Astrocyte (in vitro differentiated cells and primary cell): ENCODE results near the gene RIPOR2.

Source experiments
- CTCF ChIP-seq: IDR thresholded peaks from 2 replicates; pipeline ENCODE4 v1.5.1; 2011; ENCODE audit warnings: low read depth, mild to moderate bottlenecking, inconsistent platforms, low read length, moderate library complexity; ENCODE audit not compliant: insufficient read depth
- EZH2 ChIP-seq: IDR thresholded peaks from 2 replicates; pipeline ENCODE4 v1.6.1; 2012; ENCODE audit warnings: mild to moderate bottlenecking, low read length, inconsistent platforms; ENCODE audit not compliant: insufficient read depth

DNA sequence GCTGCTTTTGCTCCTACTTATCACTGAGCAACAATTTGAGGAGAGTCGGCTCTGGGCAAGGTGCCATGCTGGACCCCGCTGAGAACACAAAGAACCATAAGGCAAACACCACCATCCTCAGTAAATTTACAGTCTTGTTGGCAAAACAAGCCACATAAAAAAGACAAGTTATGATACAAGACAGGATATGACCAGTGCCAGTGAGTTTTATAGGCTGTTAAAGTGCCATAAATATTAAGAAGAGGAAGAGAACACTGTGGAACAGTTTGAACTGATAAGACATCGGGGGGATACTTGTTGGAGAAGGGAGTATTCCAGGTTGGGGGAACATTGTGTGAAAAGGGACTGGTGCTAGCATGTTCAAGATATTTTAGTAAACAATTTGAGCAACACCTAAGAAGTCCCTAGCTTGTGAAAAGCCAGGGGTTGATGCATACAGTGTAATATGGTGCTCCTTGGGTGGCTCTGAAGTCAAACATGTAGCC, 25.3 kb upstream of the RIPOR2 start:
- TF ChIP-seq CTCF (no peak), EZH2 (no peak)
